Suprapubic skin (tissue), 4 donors: ENCODE measurements around the gene LPIN3. TPM values are rescaled to one million over a fixed set of nuclear protein-coding genes. Genes with fewer than 3 reads are reported as not detected.

Experiments used
- DNase-seq, 2 donors: peaks; one replicate each; pipeline ENCODE4 v3.0.0-alpha.2; 2019; ENCODE audit warnings: low spot score in 2 of 2
- H3K27ac ChIP-seq: fragments of 200-600 bp; sonication (generic); one replicate; pipeline ENCODE4 v1.5.1; 2019
- H3K27me3 ChIP-seq: fragments of 200-600 bp; sonication (generic); one replicate; pipeline ENCODE4 v1.5.1; 2019
- H3K36me3 ChIP-seq: fragments of 200-600 bp; sonication (generic); one replicate; pipeline ENCODE4 v1.5.1; 2019
- H3K4me1 ChIP-seq: fragments of 200-600 bp; sonication (generic); one replicate; pipeline ENCODE4 v1.5.1; 2019
- H3K4me3 ChIP-seq: fragments of 200-600 bp; sonication (generic); one replicate; pipeline ENCODE4 v1.5.1; 2019; ENCODE audit warnings: mild to moderate bottlenecking
- H3K9me3 ChIP-seq: fragments of 200-600 bp; sonication (generic); one replicate; pipeline ENCODE4 v1.5.1; 2019
- EP300 ChIP-seq: sonication (generic); formaldehyde crosslinking; IDR thresholded peaks from one replicate; pipeline ENCODE4 v1.6.1; 2017; ENCODE audit warnings: antibody characterized with exemption
- POLR2A ChIP-seq, 2 donors: fragments of 450-650 bp; IDR thresholded peaks; one replicate each; pipeline ENCODE4 v1.6.1; 2017; ENCODE audit warnings: antibody characterized with exemption in 2 of 2, mild to moderate bottlenecking in 2 of 2, moderate library complexity in 2 of 2
- POLR2AphosphoS5 ChIP-seq, 3 donors: sonication (generic); formaldehyde crosslinking; IDR thresholded peaks; one replicate each; pipeline ENCODE4 v1.6.1; 2017; ENCODE audit warnings: antibody characterized with exemption in 3 of 3
- WGBS: methylation state at CpG from one replicate; pipeline ENCODE4 v1.1.5; 2018; 5-methylcytosine and 5-hydroxymethylcytosine counted together
- total RNA-seq, 4 donors: library from RNA; depleted of rRNA; stranded (reverse); fragments of >200 nt; gene quantifications; one replicate each; pipeline ENCODE4 v1.1.0, GENCODE V29; 2016
- TF ChIP-seq, protein P1 (sequence below), 2 donors: fragments of 200-600 bp in 1 of 2; fragments of 450-650 bp in 1 of 2; sonication (generic) in 1 of 2; IDR thresholded peaks; one replicate each; pipeline ENCODE4 v1.5.1; 2016 to 2019; ENCODE audit warnings: antibody characterized with exemption in 2 of 2, mild to moderate bottlenecking in 1 of 2, moderate library complexity in 1 of 2

The LPIN3 gene
- total RNA-seq, 4 donors from 2014 or later, result 74.6 to 213 (median 85.2) TPM

- Histone ChIP-seq H3K4me1 (peaks cover 21% of the 10 kb centered on the region), H3K27ac (peak overlapping the region; percentile 90), H3K27me3 (no peaks in the 10 kb centered on the region), H3K4me3 (peak overlapping the region; percentile 76), H3K36me3 (no peaks in the 10 kb centered on the region), H3K9me3 (no peaks in the 10 kb centered on the region)
- no peak for TF ChIP-seq EP300
- TF ChIP-seq POLR2AphosphoS5 (IDR thresholded peaks at IDR 0.05), result peak in 1 of 3 donors; percentile 1
- TF ChIP-seq, protein P1, sequence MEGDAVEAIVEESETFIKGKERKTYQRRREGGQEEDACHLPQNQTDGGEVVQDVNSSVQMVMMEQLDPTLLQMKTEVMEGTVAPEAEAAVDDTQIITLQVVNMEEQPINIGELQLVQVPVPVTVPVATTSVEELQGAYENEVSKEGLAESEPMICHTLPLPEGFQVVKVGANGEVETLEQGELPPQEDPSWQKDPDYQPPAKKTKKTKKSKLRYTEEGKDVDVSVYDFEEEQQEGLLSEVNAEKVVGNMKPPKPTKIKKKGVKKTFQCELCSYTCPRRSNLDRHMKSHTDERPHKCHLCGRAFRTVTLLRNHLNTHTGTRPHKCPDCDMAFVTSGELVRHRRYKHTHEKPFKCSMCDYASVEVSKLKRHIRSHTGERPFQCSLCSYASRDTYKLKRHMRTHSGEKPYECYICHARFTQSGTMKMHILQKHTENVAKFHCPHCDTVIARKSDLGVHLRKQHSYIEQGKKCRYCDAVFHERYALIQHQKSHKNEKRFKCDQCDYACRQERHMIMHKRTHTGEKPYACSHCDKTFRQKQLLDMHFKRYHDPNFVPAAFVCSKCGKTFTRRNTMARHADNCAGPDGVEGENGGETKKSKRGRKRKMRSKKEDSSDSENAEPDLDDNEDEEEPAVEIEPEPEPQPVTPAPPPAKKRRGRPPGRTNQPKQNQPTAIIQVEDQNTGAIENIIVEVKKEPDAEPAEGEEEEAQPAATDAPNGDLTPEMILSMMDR (IDR thresholded peaks at IDR 0.05), result no peak
- TF ChIP-seq POLR2A (IDR thresholded peaks at IDR 0.05), result no peak
- WGBS, result 4% methylated on average over 20 of the region's 66 CpGs
- DNase-seq, result peak; percentile 91 to 93
These were observed 23.7 kb upstream of the LPIN3 start for GRCh38 chr20:41316602-41317545.

GRCh38 chr20:41317546-41318270, 22.9 kb upstream of the LPIN3 start, which contains the start of gene ZHX3:
TSS of gene ZHX3 (minus strand) at chr20:41317731. CDS start at chr20:41204916, 112,815 bp downstream.
- H3K4me1 ChIP-seq, result peaks cover 21% of the 10 kb centered on the region
- DNase-seq, result peak; percentile 94 to 97
- no peaks in the 10 kb centered on the region for H3K36me3 ChIP-seq
- H3K4me3 ChIP-seq, result peak within 1 kb of the TSS; percentile 76
- no peaks in the 10 kb centered on the region for H3K27me3 ChIP-seq
- WGBS, result 5% methylated on average over 7 of the region's 64 CpGs
- H3K27ac ChIP-seq, result peak within 1 kb of the TSS; percentile 90
- TF ChIP-seq POLR2AphosphoS5 (IDR thresholded peaks at IDR 0.05), result no peak
- TF ChIP-seq EP300, result no peak
- TF ChIP-seq, protein P1 (IDR thresholded peaks at IDR 0.05), result no peak
- TF ChIP-seq POLR2A (IDR thresholded peaks at IDR 0.05), result peak in 1 of 2 donors; percentile 56
- no peaks in the 10 kb centered on the region for H3K9me3 ChIP-seq

DNA sequence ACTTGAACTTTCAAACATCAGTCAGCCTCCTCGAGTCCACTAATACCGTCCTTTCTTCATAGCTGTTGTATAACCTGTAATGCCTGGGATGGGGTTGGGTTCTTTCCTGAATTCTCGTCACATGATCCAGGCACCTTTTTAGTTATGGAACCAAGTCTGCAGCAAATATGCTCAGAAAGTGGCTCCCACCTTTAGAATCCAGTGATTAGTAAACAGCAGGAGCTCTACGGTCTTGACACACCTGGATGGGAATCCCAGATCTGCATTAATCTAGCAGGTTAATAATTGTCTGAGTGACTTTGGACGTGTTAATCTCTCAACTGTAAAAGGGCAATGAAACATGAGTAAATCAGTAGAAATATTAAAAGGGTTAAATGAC, 22.4 kb upstream of the LPIN3 start:
- H3K27me3 ChIP-seq, result no peaks in the 10 kb centered on the region
- TF ChIP-seq, protein P1 (IDR thresholded peaks at IDR 0.05), result no peak
- DNase-seq, result no peak
- peak overlapping the region; percentile 90 for H3K27ac ChIP-seq
- peak overlapping the region; percentile 76 for H3K4me3 ChIP-seq
- peaks cover 21% of the 10 kb centered on the region for H3K4me1 ChIP-seq
- H3K9me3 ChIP-seq, result no peaks in the 10 kb centered on the region
- WGBS, result 46% methylated on average over 5 of the region's 5 CpGs
- no peaks in the 10 kb centered on the region for H3K36me3 ChIP-seq

DNA sequence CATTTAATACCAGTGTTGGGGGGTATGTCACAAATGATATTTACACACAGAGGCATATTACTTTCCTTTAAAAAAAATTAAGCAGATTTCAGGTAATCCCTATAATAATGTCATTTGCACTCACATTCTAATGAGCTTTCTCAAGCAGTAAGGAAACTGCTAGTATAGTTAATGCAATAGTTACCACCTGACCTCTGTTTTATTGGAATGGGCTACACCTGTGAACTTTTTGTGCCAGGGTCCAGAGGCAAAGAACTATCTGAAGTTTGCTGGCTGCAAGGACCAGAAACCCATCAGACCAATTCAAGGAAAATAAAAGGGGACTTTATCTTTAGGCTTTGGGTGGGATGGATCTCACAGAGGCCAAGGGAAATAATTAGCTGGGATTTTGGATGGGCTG, 20.2 kb upstream of the LPIN3 start:
- no peak overlapping the region for H3K27ac ChIP-seq
- TF ChIP-seq, protein P1 (IDR thresholded peaks at IDR 0.05), result no peak
- TF ChIP-seq POLR2AphosphoS5 (IDR thresholded peaks at IDR 0.05), result no peak
- TF ChIP-seq EP300, result no peak
- TF ChIP-seq POLR2A (IDR thresholded peaks at IDR 0.05), result no peak

GRCh38 chr20:41320976-41321375, 19.6 kb upstream of the LPIN3 start:
- 78% methylated on average over 1 of the region's 1 CpG for WGBS
- no peak for TF ChIP-seq POLR2A (IDR thresholded peaks at IDR 0.05)
- no peak overlapping the region for H3K4me3 ChIP-seq
- H3K27ac ChIP-seq, result no peak overlapping the region
- DNase-seq, result no peak
- no peaks in the 10 kb centered on the region for H3K36me3 ChIP-seq
- H3K9me3 ChIP-seq, result no peaks in the 10 kb centered on the region
- H3K4me1 ChIP-seq, result peaks cover 15% of the 10 kb centered on the region
- H3K27me3 ChIP-seq, result no peaks in the 10 kb centered on the region

More for the DNA sequence above, 20.2 kb upstream of the LPIN3 start:
- Histone ChIP-seq H3K36me3 (no peaks in the 10 kb centered on the region), H3K4me3 (no peak overlapping the region), H3K27me3 (no peaks in the 10 kb centered on the region), H3K9me3 (no peaks in the 10 kb centered on the region), H3K4me1 (peaks cover 21% of the 10 kb centered on the region)
- DNase-seq, result no peak
